OCI-LY3 (cell line): ENCODE data around the gene COG5.

ENCODE experiments used
- EZH2phosphoT487 ChIP-seq: fragments of 200-600 bp; shearing (Covaris generic); IDR thresholded peaks from 2 replicates; pipeline ENCODE4 v1.6.1; 2018; ENCODE audit warnings: antibody characterized with exemption, mixed run types, low read depth
- TF ChIP-seq, protein P1 (sequence below): fragments of 200-600, 300-600 bp; sonication (generic); IDR thresholded peaks from 2 replicates; pipeline ENCODE4 v1.5.1; 2014; ENCODE audit warnings: antibody characterized with exemption, low read length, low read depth

DNA sequence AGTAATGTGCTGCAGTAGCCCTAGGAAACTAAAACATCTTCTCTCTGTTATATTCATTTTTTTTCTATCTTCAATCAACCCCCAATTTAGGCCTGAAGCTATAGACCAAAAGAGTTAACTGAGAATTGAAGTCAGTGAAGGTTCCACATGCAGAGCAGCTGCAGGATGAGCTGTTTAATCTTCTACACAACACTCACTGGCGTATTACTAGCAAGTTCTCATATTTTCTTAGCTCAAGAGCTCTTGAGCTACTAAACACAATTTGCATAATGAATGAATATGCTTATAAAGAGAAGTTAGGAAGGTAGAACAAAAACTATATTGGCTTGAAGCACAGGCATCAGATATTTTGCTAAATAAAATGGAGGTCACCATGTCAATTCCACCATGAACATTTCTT, 135.1 kb downstream of the COG5 start:
- TF ChIP-seq, protein P1, sequence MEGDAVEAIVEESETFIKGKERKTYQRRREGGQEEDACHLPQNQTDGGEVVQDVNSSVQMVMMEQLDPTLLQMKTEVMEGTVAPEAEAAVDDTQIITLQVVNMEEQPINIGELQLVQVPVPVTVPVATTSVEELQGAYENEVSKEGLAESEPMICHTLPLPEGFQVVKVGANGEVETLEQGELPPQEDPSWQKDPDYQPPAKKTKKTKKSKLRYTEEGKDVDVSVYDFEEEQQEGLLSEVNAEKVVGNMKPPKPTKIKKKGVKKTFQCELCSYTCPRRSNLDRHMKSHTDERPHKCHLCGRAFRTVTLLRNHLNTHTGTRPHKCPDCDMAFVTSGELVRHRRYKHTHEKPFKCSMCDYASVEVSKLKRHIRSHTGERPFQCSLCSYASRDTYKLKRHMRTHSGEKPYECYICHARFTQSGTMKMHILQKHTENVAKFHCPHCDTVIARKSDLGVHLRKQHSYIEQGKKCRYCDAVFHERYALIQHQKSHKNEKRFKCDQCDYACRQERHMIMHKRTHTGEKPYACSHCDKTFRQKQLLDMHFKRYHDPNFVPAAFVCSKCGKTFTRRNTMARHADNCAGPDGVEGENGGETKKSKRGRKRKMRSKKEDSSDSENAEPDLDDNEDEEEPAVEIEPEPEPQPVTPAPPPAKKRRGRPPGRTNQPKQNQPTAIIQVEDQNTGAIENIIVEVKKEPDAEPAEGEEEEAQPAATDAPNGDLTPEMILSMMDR: no peak
- TF ChIP-seq EZH2phosphoT487: no peak
